ENCODE results near the gene PROSER2.

DNA sequence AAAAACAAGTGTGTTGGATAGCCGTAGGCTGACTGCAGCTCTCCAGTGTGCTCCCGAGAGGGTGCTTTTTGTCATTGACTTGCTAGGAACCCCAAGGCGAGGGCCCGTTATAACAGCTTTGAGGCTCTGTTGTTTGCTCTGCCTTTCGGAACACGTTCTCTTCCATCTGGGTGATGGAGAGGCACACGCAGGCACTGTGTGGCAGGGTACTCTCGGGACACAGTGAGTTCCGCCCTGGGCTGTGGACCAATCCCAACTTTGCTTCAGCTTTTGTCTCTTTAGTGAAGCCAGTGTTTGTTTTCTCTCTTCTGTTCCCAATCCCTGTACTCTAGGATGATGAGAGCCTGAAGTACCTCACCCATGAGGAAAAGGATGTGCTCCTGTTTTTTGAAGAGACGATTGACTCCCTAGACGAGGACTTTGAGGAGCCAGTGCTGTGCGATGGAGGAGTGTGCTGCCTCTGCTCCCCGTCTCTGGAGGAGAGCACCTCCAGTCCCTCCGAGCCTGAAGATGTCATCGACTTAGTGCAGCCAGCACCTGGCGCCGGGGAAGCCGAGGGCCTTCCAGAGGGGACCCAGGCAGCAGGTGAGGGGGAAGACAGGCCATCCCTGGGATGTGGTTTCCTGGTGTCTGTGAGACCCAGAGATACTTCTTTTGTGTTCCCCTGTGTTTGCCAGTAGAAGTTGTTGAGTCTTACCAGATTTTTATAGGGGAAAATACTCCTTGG lies 43.2 kb downstream of the PROSER2 start:
- TF ChIP-seq, protein P1, sequence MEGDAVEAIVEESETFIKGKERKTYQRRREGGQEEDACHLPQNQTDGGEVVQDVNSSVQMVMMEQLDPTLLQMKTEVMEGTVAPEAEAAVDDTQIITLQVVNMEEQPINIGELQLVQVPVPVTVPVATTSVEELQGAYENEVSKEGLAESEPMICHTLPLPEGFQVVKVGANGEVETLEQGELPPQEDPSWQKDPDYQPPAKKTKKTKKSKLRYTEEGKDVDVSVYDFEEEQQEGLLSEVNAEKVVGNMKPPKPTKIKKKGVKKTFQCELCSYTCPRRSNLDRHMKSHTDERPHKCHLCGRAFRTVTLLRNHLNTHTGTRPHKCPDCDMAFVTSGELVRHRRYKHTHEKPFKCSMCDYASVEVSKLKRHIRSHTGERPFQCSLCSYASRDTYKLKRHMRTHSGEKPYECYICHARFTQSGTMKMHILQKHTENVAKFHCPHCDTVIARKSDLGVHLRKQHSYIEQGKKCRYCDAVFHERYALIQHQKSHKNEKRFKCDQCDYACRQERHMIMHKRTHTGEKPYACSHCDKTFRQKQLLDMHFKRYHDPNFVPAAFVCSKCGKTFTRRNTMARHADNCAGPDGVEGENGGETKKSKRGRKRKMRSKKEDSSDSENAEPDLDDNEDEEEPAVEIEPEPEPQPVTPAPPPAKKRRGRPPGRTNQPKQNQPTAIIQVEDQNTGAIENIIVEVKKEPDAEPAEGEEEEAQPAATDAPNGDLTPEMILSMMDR (IDR thresholded peaks at IDR 0.05): no peak
- no peak for TF ChIP-seq EZH2 (IDR thresholded peaks at IDR 0.05; ENCODE audit: borderline replicate concordance, insufficient read depth, low read depth, low read length, poor library complexity, severe bottlenecking)
